ENCODE data around the gene TIMELESS. TPM values are rescaled to one million over a fixed set of nuclear protein-coding genes. Genes with fewer than 3 reads are reported as not detected.

Gene TIMELESS
- total and polyA plus RNA-seq, 9 of the 15 experiments (the other 6 are each of a cell fraction or from before 2014, with no cell fraction given): 11.9 to 59.2 (median 35.8) TPM

GRCh38 chr12:56468216-56469006 is 19.2 kb upstream of the TIMELESS start, which contains the start of gene SPRYD4 (continued):
- TF ChIP-seq PTBP1 (IDR thresholded peaks at IDR 0.05; ENCODE audit: low read depth, low read length) (no peak), CREB3 (tag; conservative IDR thresholded peaks at IDR 0.05; ENCODE audit: low read depth) (no peak), AFF1 (IDR thresholded peaks at IDR 0.05; ENCODE audit: low read depth in 1 of 2, partially characterized antibody in 2 of 2) (peak; percentile 12 to 60), ZNF830 (CRISPR knock-in tag; IDR thresholded peaks at IDR 0.05) (no peak), EWSR1 (IDR thresholded peaks at IDR 0.05; ENCODE audit: borderline replicate concordance, low read depth, partially characterized antibody) (no peak), FOXA1 (IDR thresholded peaks at IDR 0.05; ENCODE audit: borderline replicate concordance) (no peak), NFE2 (IDR thresholded peaks at IDR 0.05; ENCODE audit: low read depth) (no peak), KLF10 (CRISPR knock-in tag; IDR thresholded peaks at IDR 0.05) (no peak), PRMT5 (CRISPR knock-in tag; IDR thresholded peaks at IDR 0.05) (no peak), NFYB (IDR thresholded peaks at IDR 0.05; ENCODE audit: extremely low read depth, insufficient read length) (no peak), WHSC1 (IDR thresholded peaks at IDR 0.05; ENCODE audit: low read length) (no peak), CGGBP1 (CRISPR knock-in tag; IDR thresholded peaks at IDR 0.05) (no peak), PML (IDR thresholded peaks at IDR 0.05; ENCODE audit: low read length) (peak; percentile 83), NR2C1 (IDR thresholded peaks at IDR 0.05) (peak; percentile 25; the same call in 1 of the 2 replicates), NR2C1 (tag; IDR thresholded peaks at IDR 0.05) (no peak), PHF21A (IDR thresholded peaks at IDR 0.05; ENCODE audit: borderline replicate concordance, low read depth) (no peak), ZNF175 (CRISPR knock-in tag; IDR thresholded peaks at IDR 0.05; ENCODE audit: low read depth) (peak; percentile 65; the same call in 1 of the 2 replicates), SRSF1 (IDR thresholded peaks at IDR 0.05; ENCODE audit: low read depth, low read length) (no peak), ZNF780A (CRISPR knock-in tag; IDR thresholded peaks at IDR 0.05) (no peak), C11orf30 (IDR thresholded peaks at IDR 0.05; ENCODE audit: low read depth) (peak; percentile 94), TRIM28 (IDR thresholded peaks at IDR 0.05) (no peak), FOS (IDR thresholded peaks at IDR 0.05; ENCODE audit: extremely low read depth, insufficient read length) (no peak), TCF3 (CRISPR knock-in tag; IDR thresholded peaks at IDR 0.05) (peak; percentile 48), HNRNPLL (IDR thresholded peaks at IDR 0.05; ENCODE audit: low read depth, low read length, poor library complexity, severe bottlenecking) (peak; percentile 95), ILK (tag; IDR thresholded peaks at IDR 0.05; ENCODE audit: borderline replicate concordance, low read depth) (no peak), HDAC2 (IDR thresholded peaks at IDR 0.05) (peak; percentile 65; the same call in 1 of the 2 replicates)
